ENCODE measurements around the gene MOG.

DNA sequence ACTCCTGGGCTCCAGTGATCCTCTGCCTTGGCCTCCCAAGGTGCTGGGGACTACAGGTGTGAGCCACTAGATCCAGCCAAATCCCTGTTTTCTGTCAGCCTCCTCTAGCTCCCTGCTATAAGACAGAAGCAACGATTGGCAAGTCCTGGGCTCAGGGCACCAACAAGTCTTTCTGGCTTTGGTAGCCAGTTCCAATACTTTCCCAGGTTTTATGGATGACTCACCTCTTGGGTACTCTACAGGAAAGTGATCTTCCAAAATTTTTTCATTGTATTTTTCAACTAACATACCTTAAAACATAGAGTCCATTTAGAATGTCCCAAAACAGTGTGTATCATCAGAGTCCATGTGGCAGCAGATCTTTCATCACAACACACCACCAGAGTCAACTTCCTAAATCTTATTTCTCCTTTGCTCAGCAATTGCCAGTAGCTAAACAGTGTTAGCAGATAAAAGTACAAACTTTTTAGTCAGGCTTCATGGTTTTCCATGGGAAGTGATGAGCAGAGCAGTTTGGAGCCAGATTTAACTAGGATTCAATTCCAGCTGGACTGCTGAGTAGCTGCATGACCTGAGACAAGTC lies 37.2 kb upstream of the MOG start:
- TF ChIP-seq CTCF (IDR thresholded peaks at IDR 0.05) (no peak), CREM (CRISPR knock-in tag; IDR thresholded peaks at IDR 0.05) (no peak), FOXJ3 (CRISPR knock-in tag; IDR thresholded peaks at IDR 0.05; ENCODE audit: borderline replicate concordance) (no peak), RORB (CRISPR knock-in tag; IDR thresholded peaks at IDR 0.05) (no peak), SP1 (CRISPR knock-in tag; conservative IDR thresholded peaks at IDR 0.05) (no peak), E2F4 (CRISPR knock-in tag; IDR thresholded peaks at IDR 0.05; ENCODE audit: borderline replicate concordance, low read depth) (no peak), MLX (CRISPR knock-in tag; IDR thresholded peaks at IDR 0.05) (no peak)
- TF ChIP-seq, protein P1, sequence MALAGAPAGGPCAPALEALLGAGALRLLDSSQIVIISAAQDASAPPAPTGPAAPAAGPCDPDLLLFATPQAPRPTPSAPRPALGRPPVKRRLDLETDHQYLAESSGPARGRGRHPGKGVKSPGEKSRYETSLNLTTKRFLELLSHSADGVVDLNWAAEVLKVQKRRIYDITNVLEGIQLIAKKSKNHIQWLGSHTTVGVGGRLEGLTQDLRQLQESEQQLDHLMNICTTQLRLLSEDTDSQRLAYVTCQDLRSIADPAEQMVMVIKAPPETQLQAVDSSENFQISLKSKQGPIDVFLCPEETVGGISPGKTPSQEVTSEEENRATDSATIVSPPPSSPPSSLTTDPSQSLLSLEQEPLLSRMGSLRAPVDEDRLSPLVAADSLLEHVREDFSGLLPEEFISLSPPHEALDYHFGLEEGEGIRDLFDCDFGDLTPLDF (CRISPR knock-in tag; IDR thresholded peaks at IDR 0.05): no peak
- TF ChIP-seq, protein P2, sequence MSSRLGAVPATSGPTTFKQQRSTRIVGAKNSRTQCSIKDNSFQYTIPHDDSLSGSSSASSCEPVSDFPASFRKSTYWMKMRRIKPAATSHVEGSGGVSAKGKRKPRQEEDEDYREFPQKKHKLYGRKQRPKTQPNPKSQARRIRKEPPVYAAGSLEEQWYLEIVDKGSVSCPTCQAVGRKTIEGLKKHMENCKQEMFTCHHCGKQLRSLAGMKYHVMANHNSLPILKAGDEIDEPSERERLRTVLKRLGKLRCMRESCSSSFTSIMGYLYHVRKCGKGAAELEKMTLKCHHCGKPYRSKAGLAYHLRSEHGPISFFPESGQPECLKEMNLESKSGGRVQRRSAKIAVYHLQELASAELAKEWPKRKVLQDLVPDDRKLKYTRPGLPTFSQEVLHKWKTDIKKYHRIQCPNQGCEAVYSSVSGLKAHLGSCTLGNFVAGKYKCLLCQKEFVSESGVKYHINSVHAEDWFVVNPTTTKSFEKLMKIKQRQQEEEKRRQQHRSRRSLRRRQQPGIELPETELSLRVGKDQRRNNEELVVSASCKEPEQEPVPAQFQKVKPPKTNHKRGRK (CRISPR knock-in tag; IDR thresholded peaks at IDR 0.05; ENCODE audit: borderline replicate concordance): no peak
